Lung (tissue), 12 donors: Measurements from ENCODE around the gene NPEPL1. TPM values are rescaled to one million over a fixed set of nuclear protein-coding genes. Genes with fewer than 3 reads are reported as not detected.

ENCODE experiments used
- ATAC-seq: fragments of 200-7000 bp; cut with Tn5 transposase; one replicate; pipeline ENCODE4 v1.9.1; 2020; ENCODE audit warnings: moderate number of reproducible peaks; ENCODE audit not compliant: insufficient read depth, low FRiP score
- DNase-seq, 3 donors: peaks; one replicate each; pipeline ENCODE4 v3.0.0-alpha.2; 2013 to 2017
- H3K27ac ChIP-seq, 2 donors: one replicate each; pipeline ENCODE4 v1.5.1; 2013; ENCODE audit warnings: mild to moderate bottlenecking in 2 of 2, moderate library complexity in 2 of 2, control low read depth in 1 of 2, inconsistent platforms in 1 of 2, low read depth in 1 of 2, low read length in 1 of 2
- H3K27me3 ChIP-seq, 3 donors: one replicate each; pipeline ENCODE4 v1.5.1; 2013; ENCODE audit warnings: low read length in 2 of 3; ENCODE audit not compliant: control insufficient read depth in 3 of 3, insufficient read depth in 3 of 3
- H3K36me3 ChIP-seq, 4 donors: one replicate each; pipeline ENCODE4 v1.5.1; 2013; ENCODE audit warnings: low read length in 4 of 4, mild to moderate bottlenecking in 1 of 4, moderate library complexity in 1 of 4; ENCODE audit not compliant: control insufficient read depth in 4 of 4, insufficient read depth in 4 of 4
- H3K4me1 ChIP-seq, 5 donors: one replicate each; pipeline ENCODE4 v1.5.1; 2013; ENCODE audit warnings: low read length in 5 of 5, mild to moderate bottlenecking in 2 of 5, moderate library complexity in 1 of 5; ENCODE audit not compliant: control insufficient read depth in 5 of 5, insufficient read depth in 5 of 5
- H3K4me3 ChIP-seq: one replicate; pipeline ENCODE4 v1.5.1; 2013; ENCODE audit warnings: mild to moderate bottlenecking, control low read depth, moderate library complexity
- H3K9ac ChIP-seq, 2 donors: one replicate each; pipeline ENCODE4 v1.5.1; 2013; ENCODE audit warnings: low read length in 2 of 2, control low read depth in 1 of 2; ENCODE audit not compliant: insufficient read depth in 1 of 2
- H3K9me3 ChIP-seq, 4 donors: one replicate each; pipeline ENCODE4 v1.5.1; 2013; ENCODE audit warnings: low read length in 3 of 4, mild to moderate bottlenecking in 1 of 4, moderate library complexity in 1 of 4; ENCODE audit not compliant: control insufficient read depth in 4 of 4, insufficient read depth in 3 of 4
- WGBS, 2 donors: extraction: QIAGEN DNeasy Blood & Tissue Kit; methylation state at CpG; one replicate each; pipeline ENCODE4 v1.1.7; 2013; 5-methylcytosine and 5-hydroxymethylcytosine counted together
- polyA plus RNA-seq, 2 donors: library from polyadenylated mRNA; stranded (reverse); fragments of 200-250 nt; gene quantifications; one replicate each; pipeline ENCODE4 v1.2.1, GENCODE V29; 2013
- total RNA-seq, 2 donors: library from RNA; depleted of rRNA in 1 of 2; stranded (reverse); fragments of >200 nt in 1 of 2; gene quantifications; one replicate each; pipeline ENCODE4 v1.2.1, GENCODE V29; 2014 to 2021
- TF ChIP-seq, protein P1 (sequence below): IDR thresholded peaks from 2 replicates; pipeline ENCODE4 v1.5.1; 2012; ENCODE audit warnings: mild to moderate bottlenecking; ENCODE audit errors: control extremely low read depth, extremely low read depth
- donor health status: control.
- donor health status: control.
- donor health status: Bipolar disorder and iron deficiency.
- donor health status: healthy.
- donor health status: DM: yes; HTN: yes; CAD: no.

NPEPL1 gene
- total and polyA plus RNA-seq, 4 donors = 24.3 to 46.2 (median 41.2) TPM

DNA sequence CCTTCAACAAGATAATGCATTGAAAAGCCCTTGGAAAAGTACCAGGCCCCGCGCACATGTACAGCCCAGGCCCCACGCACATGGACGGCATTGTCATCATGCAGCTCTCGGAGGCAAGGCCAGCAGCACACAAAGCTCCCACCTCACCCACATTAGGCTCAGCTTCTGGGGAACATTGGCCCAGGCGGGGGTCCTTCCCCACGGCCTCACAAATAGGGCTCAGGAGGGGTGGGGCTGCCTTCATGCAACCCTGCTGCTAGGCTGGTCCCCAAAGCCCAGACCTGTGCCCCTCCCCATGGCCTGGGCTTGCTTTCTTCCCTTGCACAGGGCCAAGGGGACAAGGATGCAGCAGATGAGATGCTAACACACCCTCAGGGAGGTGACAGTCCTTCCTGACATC is 26.7 kb downstream of the NPEPL1 start:
- H3K9me3 ChIP-seq = peaks cover 0 to 3% (median 0%) of the 10 kb centered on the region in 4 donors
- H3K36me3 ChIP-seq = peaks cover 0 to 3% (median 0%) of the 10 kb centered on the region in 4 donors
- 82 to 84% methylated on average over 7 of the region's 7 CpGs for WGBS, 2 donors
- TF ChIP-seq, protein P1, sequence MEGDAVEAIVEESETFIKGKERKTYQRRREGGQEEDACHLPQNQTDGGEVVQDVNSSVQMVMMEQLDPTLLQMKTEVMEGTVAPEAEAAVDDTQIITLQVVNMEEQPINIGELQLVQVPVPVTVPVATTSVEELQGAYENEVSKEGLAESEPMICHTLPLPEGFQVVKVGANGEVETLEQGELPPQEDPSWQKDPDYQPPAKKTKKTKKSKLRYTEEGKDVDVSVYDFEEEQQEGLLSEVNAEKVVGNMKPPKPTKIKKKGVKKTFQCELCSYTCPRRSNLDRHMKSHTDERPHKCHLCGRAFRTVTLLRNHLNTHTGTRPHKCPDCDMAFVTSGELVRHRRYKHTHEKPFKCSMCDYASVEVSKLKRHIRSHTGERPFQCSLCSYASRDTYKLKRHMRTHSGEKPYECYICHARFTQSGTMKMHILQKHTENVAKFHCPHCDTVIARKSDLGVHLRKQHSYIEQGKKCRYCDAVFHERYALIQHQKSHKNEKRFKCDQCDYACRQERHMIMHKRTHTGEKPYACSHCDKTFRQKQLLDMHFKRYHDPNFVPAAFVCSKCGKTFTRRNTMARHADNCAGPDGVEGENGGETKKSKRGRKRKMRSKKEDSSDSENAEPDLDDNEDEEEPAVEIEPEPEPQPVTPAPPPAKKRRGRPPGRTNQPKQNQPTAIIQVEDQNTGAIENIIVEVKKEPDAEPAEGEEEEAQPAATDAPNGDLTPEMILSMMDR = no peak
- DNase-seq (peak in 1 of 3 donors; percentile 13), ATAC-seq (no peak)
- no peak overlapping the region for H3K4me3 ChIP-seq
- peaks cover 0 to 5% (median 2%) of the 10 kb centered on the region in 3 donors for H3K27me3 ChIP-seq
- peaks cover 0 to 7% (median 0%) of the 10 kb centered on the region in 5 donors for H3K4me1 ChIP-seq
- no peak overlapping the region for H3K27ac ChIP-seq
- no peak overlapping the region for H3K9ac ChIP-seq

DNA sequence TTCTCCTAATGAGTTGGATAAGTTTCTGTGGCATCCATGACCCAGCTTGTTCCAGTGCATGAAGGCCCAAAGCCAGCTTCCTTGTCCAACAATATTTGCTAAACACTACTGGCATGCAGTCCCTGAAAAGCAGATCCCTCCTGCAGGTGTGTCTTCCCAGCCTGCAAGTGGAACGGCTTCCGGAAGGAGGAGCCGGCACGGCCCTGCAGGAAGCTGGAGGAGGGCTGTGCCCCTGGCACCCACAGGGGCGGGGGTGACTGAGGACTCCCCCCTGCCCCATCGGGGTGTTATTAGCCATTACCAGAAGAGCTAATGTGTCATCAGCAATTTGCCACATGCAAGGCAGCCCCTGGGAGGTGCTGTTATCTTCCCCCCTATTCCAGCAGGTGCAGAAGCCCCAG is 27.4 kb downstream of the NPEPL1 start:
- Histone ChIP-seq H3K4me3 (no peak overlapping the region), H3K4me1 (peaks cover 0 to 7% (median 0%) of the 10 kb centered on the region in 5 donors), H3K9ac (no peak overlapping the region), H3K9me3 (peaks cover 0 to 3% (median 0%) of the 10 kb centered on the region in 4 donors), H3K36me3 (peaks cover 0 to 3% (median 0%) of the 10 kb centered on the region in 4 donors), H3K27me3 (peaks cover 0 to 5% (median 2%) of the 10 kb centered on the region in 3 donors), H3K27ac (no peak overlapping the region)
- TF ChIP-seq, protein P1 = no peak
- ATAC-seq (no peak), DNase-seq (peak in 1 of 3 donors; percentile 2)
- WGBS, 2 donors = 37 to 54% methylated on average over 6 of the region's 6 CpGs

DNA sequence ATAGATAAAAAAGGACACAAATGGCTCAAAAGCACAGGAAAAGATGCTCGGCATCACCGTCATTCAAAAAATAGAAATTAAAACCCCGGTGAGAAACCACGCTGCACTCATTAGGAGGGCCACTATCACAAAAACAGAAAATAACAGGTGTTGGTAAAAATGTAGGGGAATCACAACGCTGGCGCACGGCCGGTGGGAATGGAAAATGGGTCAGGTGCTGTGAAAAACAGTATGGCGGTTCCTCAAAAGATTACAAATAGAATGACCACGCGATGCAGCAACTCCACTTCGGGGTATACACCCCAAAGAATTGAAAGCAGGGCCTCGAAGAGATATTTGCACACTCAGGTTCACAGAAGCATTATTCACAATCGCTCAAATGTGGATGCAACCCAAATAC is 28.3 kb downstream of the NPEPL1 start:
- Histone ChIP-seq H3K27me3 (peaks cover 0 to 5% (median 2%) of the 10 kb centered on the region in 3 donors), H3K27ac (no peak overlapping the region), H3K9me3 (peaks cover 0 to 3% (median 0%) of the 10 kb centered on the region in 4 donors), H3K9ac (no peak overlapping the region), H3K4me1 (peaks cover 0 to 7% (median 0%) of the 10 kb centered on the region in 5 donors), H3K36me3 (no peaks in the 10 kb centered on the region), H3K4me3 (no peak overlapping the region)
- TF ChIP-seq, protein P1 = no peak
- 94 to 96% methylated on average over 14 of the region's 14 CpGs for WGBS, 2 donors
- DNase-seq (no peak), ATAC-seq (no peak)
